IMR-90 (cell line): ENCODE measurements around the gene ITGA1. TPM values are rescaled to one million over a fixed set of nuclear protein-coding genes. Genes with fewer than 3 reads are reported as not detected.

ENCODE experiments used
- ATAC-seq: fragments of 200-7000 bp; cut with Tn5 transposase; 2 replicates; pipeline ENCODE4 v1.9.1; 2020; ENCODE audit warnings: low read depth, mild to moderate bottlenecking, moderate library complexity
- BruUV-seq: library from RNA; stranded (reverse); fragments of 400-500 nt; replicated peaks from 2 replicates; lab custom pipeline; 2021; lab: Mats Ljungman, UMichigan
- CTCF ChIA-PET: fragments of 300-600 bp; formaldehyde crosslinking; extraction: SDS; loops from one replicate; lab custom pipeline; 2021; ENCODE audit warnings: antibody characterized with exemption; lab: Yijun Ruan, JAX
- POLR2A ChIA-PET: fragments of 300-600 bp; sonication (Branson Sonifier 250); formaldehyde crosslinking; loops from one replicate; lab custom pipeline; 2022; ENCODE audit warnings: antibody characterized with exemption; ENCODE audit not compliant: unreplicated experiment; lab: Charles Lee
- DNase-seq: peaks from one replicate; pipeline ENCODE4 v3.0.0; 2013
- H2AFZ ChIP-seq: replicated peaks from 2 replicates; pipeline ENCODE3; 2013; ENCODE audit warnings: low read length, mild to moderate bottlenecking; ENCODE audit not compliant: poor library complexity
- H2AK5ac ChIP-seq: 2 replicates; pipeline ENCODE4 v1.6.1; 2013; ENCODE audit warnings: low read depth, low read length, inconsistent platforms
- H2AK9ac ChIP-seq: replicated peaks from 2 replicates; pipeline ENCODE3; 2013; ENCODE audit warnings: mild to moderate bottlenecking, low read depth, low read length, moderate library complexity; ENCODE audit not compliant: poor library complexity
- H2BK120ac ChIP-seq: 2 replicates; pipeline ENCODE4 v1.6.1; 2013; ENCODE audit warnings: low read depth, low read length, inconsistent platforms
- H2BK15ac ChIP-seq: 3 replicates; pipeline ENCODE4 v1.6.1; 2013; ENCODE audit warnings: low read depth, low read length, inconsistent platforms
- H2BK20ac ChIP-seq: 2 replicates; pipeline ENCODE4 v1.6.1; 2013; ENCODE audit warnings: low read depth, mild to moderate bottlenecking, inconsistent platforms, low read length, moderate library complexity
- H2BK5ac ChIP-seq: 2 replicates; pipeline ENCODE4 v1.6.1; 2013; ENCODE audit warnings: mild to moderate bottlenecking, low read depth, low read length, inconsistent platforms; ENCODE audit not compliant: poor library complexity, severe bottlenecking
- H3K14ac ChIP-seq: replicated peaks from 2 replicates; pipeline ENCODE4 v1.6.1; 2013; ENCODE audit warnings: low read depth, low read length, inconsistent platforms
- H3K18ac ChIP-seq: 2 replicates; pipeline ENCODE4 v1.6.1; 2013; ENCODE audit warnings: low read depth, low read length, control low read depth
- H3K23ac ChIP-seq: 2 replicates; pipeline ENCODE4 v1.6.1; 2013; ENCODE audit warnings: low read depth, low read length, inconsistent platforms
- H3K27ac ChIP-seq: 2 replicates; pipeline ENCODE4 v1.5.1; 2013; ENCODE audit warnings: mild to moderate bottlenecking, control low read depth, low read length; ENCODE audit not compliant: insufficient read depth
- H3K27me3 ChIP-seq: 2 replicates; pipeline ENCODE4 v1.6.1; 2013; ENCODE audit warnings: low read length; ENCODE audit not compliant: control insufficient read depth, insufficient read depth
- H3K36me3 ChIP-seq: 2 replicates; pipeline ENCODE4 v1.6.1; 2013; ENCODE audit warnings: low read length, mixed read lengths; ENCODE audit not compliant: control insufficient read depth, insufficient read depth
- H3K4ac ChIP-seq: 2 replicates; pipeline ENCODE4 v1.6.1; 2013; ENCODE audit warnings: low read depth, low read length, inconsistent platforms
- H3K4me1 ChIP-seq: 2 replicates; pipeline ENCODE4 v1.6.1; 2013; ENCODE audit warnings: low read length, mixed read lengths; ENCODE audit not compliant: control insufficient read depth, insufficient read depth
- H3K4me2 ChIP-seq: 2 replicates; pipeline ENCODE4 v1.6.1; 2013; ENCODE audit warnings: low read depth, mild to moderate bottlenecking, control low read depth, low read length, moderate library complexity
- H3K4me3 ChIP-seq: 2 replicates; pipeline ENCODE4 v1.5.1; 2013; ENCODE audit warnings: low read depth, mild to moderate bottlenecking, control low read depth, low read length, moderate library complexity; ENCODE audit not compliant: insufficient read depth
- H3K56ac ChIP-seq: 2 replicates; pipeline ENCODE4 v1.6.1; 2013; ENCODE audit warnings: low read length, inconsistent platforms; ENCODE audit not compliant: insufficient read depth; ENCODE audit errors: extremely low read depth
- H3K79me1 ChIP-seq, 2 experiments: 2 replicates each; pipeline ENCODE4 v1.6.1; 2013; ENCODE audit warnings: low read length in 2 of 2, inconsistent platforms in 1 of 2, low read depth in 1 of 2
- H3K9ac ChIP-seq: 2 replicates; pipeline ENCODE4 v1.6.1; 2013; ENCODE audit warnings: low read depth, low read length, control low read depth
- H3K9me1 ChIP-seq: 2 replicates; pipeline ENCODE4 v1.6.1; 2013; ENCODE audit warnings: low read length, inconsistent platforms; ENCODE audit not compliant: insufficient read depth
- H3K9me3 ChIP-seq: 2 replicates; pipeline ENCODE4 v1.6.1; 2013; ENCODE audit warnings: low read length; ENCODE audit not compliant: control insufficient read depth, insufficient read depth
- H4K20me1 ChIP-seq: 2 replicates; pipeline ENCODE4 v1.6.1; 2013; ENCODE audit warnings: low read length, inconsistent platforms; ENCODE audit not compliant: insufficient read depth
- H4K5ac ChIP-seq: 2 replicates; pipeline ENCODE4 v1.6.1; 2013; ENCODE audit warnings: mild to moderate bottlenecking, low read depth, low read length, control low read depth
- H4K8ac ChIP-seq, 2 experiments: 2 replicates each; pipeline ENCODE4 v1.6.1; 2013; ENCODE audit warnings: low read depth in 2 of 2, low read length in 2 of 2, control low read depth in 1 of 2, inconsistent platforms in 1 of 2
- H4K91ac ChIP-seq: 2 replicates; pipeline ENCODE4 v1.6.1; 2013; ENCODE audit warnings: low read depth, low read length, inconsistent platforms; ENCODE audit not compliant: insufficient read depth
- BHLHE40 ChIP-seq: fragments of 150-350 bp; IDR thresholded peaks from 2 replicates; pipeline ENCODE4 v1.6.1; 2016; ENCODE audit warnings: mild to moderate bottlenecking, low read depth, low read length
- CHD1 ChIP-seq: IDR thresholded peaks from 2 replicates; pipeline ENCODE4 v1.6.1; 2012; ENCODE audit warnings: low read depth, low read length, improper control_type of control experiment
- MAFK ChIP-seq: IDR thresholded peaks from 2 replicates; pipeline ENCODE4 v1.6.1; 2012; ENCODE audit warnings: low read depth, low read length, improper control_type of control experiment
- MAZ ChIP-seq: IDR thresholded peaks from 2 replicates; pipeline ENCODE4 v1.6.1; 2012; ENCODE audit warnings: low read depth, mild to moderate bottlenecking, low read length, improper control_type of control experiment, moderate library complexity, borderline replicate concordance
- RAD21 ChIP-seq: IDR thresholded peaks from 2 replicates; pipeline ENCODE4 v1.6.1; 2012; ENCODE audit warnings: low read length, improper control_type of control experiment
- RCOR1 ChIP-seq: IDR thresholded peaks from 2 replicates; pipeline ENCODE4 v1.6.1; 2012; ENCODE audit warnings: mild to moderate bottlenecking, low read length, improper control_type of control experiment; ENCODE audit not compliant: insufficient replicate concordance
- SMC3 ChIP-seq: fragments of 150-350 bp; IDR thresholded peaks from 2 replicates; pipeline ENCODE4 v1.6.1; 2016; ENCODE audit warnings: low read depth, mild to moderate bottlenecking, antibody characterized with exemption, low read length, moderate library complexity
- WGBS, 2 experiments: methylation state at CpG; one replicate each; pipeline versions ENCODE4 v1.1.5 to v1.1.7; 2013; ENCODE audit warnings: missing lambda C conversion rate in 2 of 2; ENCODE audit not compliant: insufficient read length in 1 of 2; ENCODE audit errors: extremely low coverage in 2 of 2; 5-methylcytosine and 5-hydroxymethylcytosine counted together
- dilution Hi-C: fragments of 300-500 bp; cut with HindIII; formaldehyde crosslinking; loops from one replicate; pipeline ENCODE4 v1.14.3; 2018; ENCODE audit warnings: low sequenced_read_pairs; ENCODE audit not compliant: unreplicated experiment
- in situ Hi-C: fragments of 300-500 bp; cut with MboI; formaldehyde crosslinking; loops from 3 replicates; pipeline ENCODE4 v1.14.3; 2019; ENCODE audit warnings: low sequenced_read_pairs, inconsistent platforms, mixed read lengths
- intact Hi-C: fragments of 100-400 bp; cut with micrococcal nuclease; formaldehyde crosslinking; loops from 2 replicates; pipeline ENCODE4 v1.10.0; 2022
- polyA plus RNA-seq, 3 experiments: library from polyadenylated mRNA; depleted of rRNA; stranded (reverse); fragments of >200 nt; gene quantifications; 2 replicates each; pipeline ENCODE4 v1.2.3, GENCODE V29; 2012; ENCODE audit warnings: low replicate concordance in 1 of 3
- total RNA-seq: library from RNA; depleted of rRNA; stranded (reverse); fragments of >200 nt; gene quantifications from 2 replicates; pipeline ENCODE4 v1.2.3, GENCODE V29; 2012
- TF ChIP-seq, protein P1 (sequence below): conservative IDR thresholded peaks from 2 replicates; pipeline ENCODE4 v1.5.1; 2012; ENCODE audit warnings: mild to moderate bottlenecking, low read depth, low read length, improper control_type of control experiment

ITGA1 gene
- total and polyA plus RNA-seq, 2 of the 4 experiments (the other 2 are of a cell fraction): 22.3 to 95.2 TPM

DNA sequence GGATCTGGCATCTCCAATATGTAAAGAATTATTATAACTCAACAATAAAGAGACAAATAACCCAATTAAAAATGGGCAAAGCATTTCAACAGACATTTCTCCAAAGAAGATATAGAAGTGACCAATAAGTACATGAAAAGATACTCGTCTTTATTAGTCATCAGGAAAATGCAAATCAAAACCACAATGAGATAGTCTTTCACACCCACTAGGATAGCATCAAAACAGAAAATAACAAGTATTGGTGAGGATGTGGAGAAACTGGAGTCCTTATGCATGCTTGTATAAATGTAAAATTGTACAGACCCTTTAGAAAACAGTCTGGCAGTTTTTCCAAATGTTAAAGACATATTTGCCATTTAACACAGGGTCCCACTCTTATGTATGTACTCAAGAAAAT is 39.1 kb upstream of the ITGA1 start:
- Histone ChIP-seq H3K9me1 (peaks cover 3% of the 10 kb centered on the region; the same call in 1 of the 2 replicates), H2BK15ac (no peak overlapping the region), H2AFZ (no peak overlapping the region), H3K56ac (no peak overlapping the region), H2AK9ac (no peak overlapping the region), H3K4me1 (peaks cover 13% of the 10 kb centered on the region), H3K4me2 (no peak overlapping the region), H3K27me3 (no peaks in the 10 kb centered on the region), H2BK120ac (no peak overlapping the region), H3K4me3 (no peak overlapping the region), H4K20me1 (no peaks in the 10 kb centered on the region), H2AK5ac (no peak overlapping the region), H4K8ac (no peak overlapping the region), H3K36me3 (no peaks in the 10 kb centered on the region), H2BK5ac (no peak overlapping the region), H4K5ac (no peak overlapping the region), H3K27ac (no peak overlapping the region), H3K23ac (no peak overlapping the region), H3K18ac (no peak overlapping the region), H4K91ac (no peak overlapping the region), H3K14ac (no peak overlapping the region), H3K9ac (no peak overlapping the region), H3K9me3 (no peaks in the 10 kb centered on the region), H3K4ac (no peak overlapping the region), H2BK20ac (no peak overlapping the region), H3K79me1 (no peaks in the 10 kb centered on the region)
- dilution Hi-C loops (no loop called here), in situ Hi-C loops (no loop called here), intact Hi-C loops (loop anchor here (5.0 kb wide), 1 partner anchor 39 kb away; the partner anchor contains the start of genes ITGA1 and PELO)
- ATAC-seq (no peak), DNase-seq (no peak)
- BruUV-seq: no TSS peak
- TF ChIP-seq RCOR1 (no peak), RAD21 (no peak), SMC3 (no peak), CHD1 (no peak), MAFK (no peak), BHLHE40 (no peak), MAZ (no peak)
- TF ChIP-seq, protein P1, sequence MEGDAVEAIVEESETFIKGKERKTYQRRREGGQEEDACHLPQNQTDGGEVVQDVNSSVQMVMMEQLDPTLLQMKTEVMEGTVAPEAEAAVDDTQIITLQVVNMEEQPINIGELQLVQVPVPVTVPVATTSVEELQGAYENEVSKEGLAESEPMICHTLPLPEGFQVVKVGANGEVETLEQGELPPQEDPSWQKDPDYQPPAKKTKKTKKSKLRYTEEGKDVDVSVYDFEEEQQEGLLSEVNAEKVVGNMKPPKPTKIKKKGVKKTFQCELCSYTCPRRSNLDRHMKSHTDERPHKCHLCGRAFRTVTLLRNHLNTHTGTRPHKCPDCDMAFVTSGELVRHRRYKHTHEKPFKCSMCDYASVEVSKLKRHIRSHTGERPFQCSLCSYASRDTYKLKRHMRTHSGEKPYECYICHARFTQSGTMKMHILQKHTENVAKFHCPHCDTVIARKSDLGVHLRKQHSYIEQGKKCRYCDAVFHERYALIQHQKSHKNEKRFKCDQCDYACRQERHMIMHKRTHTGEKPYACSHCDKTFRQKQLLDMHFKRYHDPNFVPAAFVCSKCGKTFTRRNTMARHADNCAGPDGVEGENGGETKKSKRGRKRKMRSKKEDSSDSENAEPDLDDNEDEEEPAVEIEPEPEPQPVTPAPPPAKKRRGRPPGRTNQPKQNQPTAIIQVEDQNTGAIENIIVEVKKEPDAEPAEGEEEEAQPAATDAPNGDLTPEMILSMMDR: no peak
- no CpG with 5 or more reads among the region's 1 CpG for WGBS, 2 experiments
- ChIA-PET CTCF (no interaction called here), POLR2A (no interaction called here)
